ENCODE results near the gene SLF2. TPM values are rescaled to one million over a fixed set of nuclear protein-coding genes. Genes with fewer than 3 reads are reported as not detected.

Gene SLF2
- total and polyA plus RNA-seq, 2 of the 8 experiments (the other 6 are each of a cell fraction or from before 2014, with no cell fraction given) = 5.5 to 20.9 TPM

GRCh38 chr10:100897976-100898375 is 14.8 kb upstream of the SLF2 start:
- Histone ChIP-seq H3K36me3 (ENCODE audit: control insufficient read depth in 2 of 4, insufficient read depth in 4 of 4, low read length in 3 of 4) (no peaks in the 10 kb centered on the region), H3K79me1 (ENCODE audit: low read depth, low read length) (no peaks in the 10 kb centered on the region)

More at GRCh38 chr10:100897976-100898375, 14.8 kb upstream of the SLF2 start:
- Histone ChIP-seq H2BK5ac (ENCODE audit: low read depth, low read length) (no peak overlapping the region), H4K91ac (replicated peaks; ENCODE audit: insufficient read length, low read length) (no peak overlapping the region), H3K27me3 (replicated peaks in 1 of 4; ENCODE audit: control insufficient read depth in 3 of 4, extremely low read depth in 1 of 4, insufficient read depth in 3 of 4, low read length in 3 of 4) (no peaks in the 10 kb centered on the region), H3K4me2 (ENCODE audit: insufficient read depth in 1 of 2, low read depth in 2 of 2, low read length in 2 of 2) (no peak overlapping the region), H2BK15ac (ENCODE audit: low read length) (no peak overlapping the region), H4K8ac (ENCODE audit: extremely low read depth, insufficient read depth, low read length) (no peak overlapping the region), H3K18ac (ENCODE audit: extremely low read depth, low read length) (no peak overlapping the region), H3K9me3 (ENCODE audit: insufficient read depth in 2 of 2, low read depth in 1 of 2, low read length in 1 of 2) (no peaks in the 10 kb centered on the region), H3K9ac (replicated peaks in 1 of 4; ENCODE audit: extremely low read depth in 1 of 4, low read depth in 3 of 4, low read length in 3 of 4) (no peak overlapping the region), H2AFZ (ENCODE audit: low read length) (no peak overlapping the region), H3K56ac (replicated peaks; ENCODE audit: insufficient read length, low read depth, low read length) (no peak overlapping the region), H2BK12ac (ENCODE audit: low read depth, low read length) (no peak overlapping the region), H2BK20ac (ENCODE audit: low read length) (no peak overlapping the region), H3K4me3 (ENCODE audit: extremely low read depth in 1 of 4, insufficient read depth in 2 of 4, low read depth in 3 of 4, low read length in 4 of 4) (no peak overlapping the region), H3K23me2 (ENCODE audit: low read depth, low read length) (no peaks in the 10 kb centered on the region; the same call in 1 of the 2 replicates), H4K20me1 (replicated peaks in 1 of 2; ENCODE audit: control insufficient read depth in 1 of 2, insufficient read depth in 2 of 2, low read length in 2 of 2) (no peaks in the 10 kb centered on the region), H3K79me2 (ENCODE audit: control insufficient read depth in 1 of 2, insufficient read depth in 2 of 2, low read length in 2 of 2) (no peaks in the 10 kb centered on the region), H2BK120ac (replicated peaks; ENCODE audit: low read depth, low read length) (no peak overlapping the region), H2AK5ac (ENCODE audit: low read depth, low read length) (no peak overlapping the region), H3K23ac (ENCODE audit: insufficient read length) (no peak overlapping the region), H4K5ac (ENCODE audit: insufficient read length, low read depth, low read length) (no peak overlapping the region), H3K27ac (ENCODE audit: low read depth, low read length) (no peak overlapping the region), H3K4me1 (replicated peaks in 1 of 4; ENCODE audit: control insufficient read depth in 3 of 4, insufficient read depth in 4 of 4, low read length in 3 of 4) (no peaks in the 10 kb centered on the region), H3K14ac (ENCODE audit: insufficient read length) (no peak overlapping the region), H3K4ac (replicated peaks; ENCODE audit: insufficient read length, low read depth, low read length) (no peak overlapping the region)
- FAIRE-seq (no peak), DNase-seq (ENCODE audit: low read depth in 1 of 2, low spot score in 2 of 2) (no peak)
- POLR2A ChIA-PET (ENCODE audit: partially characterized antibody) = no interaction called here
- WGBS, 2 experiments (ENCODE audit: extremely low coverage in 1 of 2, insufficient coverage in 1 of 2, insufficient read length in 1 of 2, insufficient replicate concordance in 2 of 2, low coverage in 1 of 2, low lambda C conversion rate in 2 of 2, missing lambda C conversion rate in 1 of 2) = 78% methylated on average over 1 of the region's 1 CpG; no CpG with 5 or more reads in 1 of the 2 experiments
- CTCF ChIA-PET (ENCODE audit: partially characterized antibody) = interaction anchor here (3.0 kb wide), 1 partner anchor 10 kb away, joined by 19 read pairs; no protein-coding TSS in a partner anchor
- TF ChIP-seq SUZ12 (IDR thresholded peaks at IDR 0.05; ENCODE audit: low read length) = no peak
- no peak for TF ChIP-seq RFX5 (IDR thresholded peaks at IDR 0.05; ENCODE audit: borderline replicate concordance, low read depth, low read length)
- no peak for TF ChIP-seq JUN (IDR thresholded peaks at IDR 0.05; ENCODE audit: low read depth, low read length)
- TF ChIP-seq FOSL1 (IDR thresholded peaks at IDR 0.05; ENCODE audit: insufficient read depth, low read depth, low read length) = no peak
- no peak for TF ChIP-seq SP4 (IDR thresholded peaks at IDR 0.05; ENCODE audit: low read length)
- TF ChIP-seq HDAC2 (IDR thresholded peaks at IDR 0.05; ENCODE audit: borderline replicate concordance in 1 of 2, low read depth in 2 of 2, low read length in 2 of 2) = no peak
- no peak for TF ChIP-seq PHF8 (conservative IDR thresholded peaks at IDR 0.05; ENCODE audit: low read depth, low read length)
- TF ChIP-seq TAF1 (IDR thresholded peaks at IDR 0.05; ENCODE audit: low read depth, low read length) = no peak
- TF ChIP-seq SIX5 (IDR thresholded peaks at IDR 0.05; ENCODE audit: low read depth, low read length) = no peak
- TF ChIP-seq, protein P1, sequence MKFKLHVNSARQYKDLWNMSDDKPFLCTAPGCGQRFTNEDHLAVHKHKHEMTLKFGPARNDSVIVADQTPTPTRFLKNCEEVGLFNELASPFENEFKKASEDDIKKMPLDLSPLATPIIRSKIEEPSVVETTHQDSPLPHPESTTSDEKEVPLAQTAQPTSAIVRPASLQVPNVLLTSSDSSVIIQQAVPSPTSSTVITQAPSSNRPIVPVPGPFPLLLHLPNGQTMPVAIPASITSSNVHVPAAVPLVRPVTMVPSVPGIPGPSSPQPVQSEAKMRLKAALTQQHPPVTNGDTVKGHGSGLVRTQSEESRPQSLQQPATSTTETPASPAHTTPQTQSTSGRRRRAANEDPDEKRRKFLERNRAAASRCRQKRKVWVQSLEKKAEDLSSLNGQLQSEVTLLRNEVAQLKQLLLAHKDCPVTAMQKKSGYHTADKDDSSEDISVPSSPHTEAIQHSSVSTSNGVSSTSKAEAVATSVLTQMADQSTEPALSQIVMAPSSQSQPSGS (IDR thresholded peaks at IDR 0.05; ENCODE audit: low read length) = no peak
- TF ChIP-seq SP2 (IDR thresholded peaks at IDR 0.05; ENCODE audit: low read length) = no peak
- TF ChIP-seq EZH2 (IDR thresholded peaks at IDR 0.05; ENCODE audit: low read depth, low read length, severe bottlenecking) = no peak
- no peak for TF ChIP-seq TEAD4 (IDR thresholded peaks at IDR 0.05; ENCODE audit: low read depth, low read length)
